SK-N-SH (cell line): ENCODE data around the gene CDKN2D. TPM values are rescaled to one million over a fixed set of nuclear protein-coding genes. Genes with fewer than 3 reads are reported as not detected.

ENCODE experiments used
- CTCF ChIA-PET: fragments of 300-600, 350-600 bp; formaldehyde crosslinking; extraction: SDS; loops from one replicate; lab custom pipeline; 2021; lab: Yijun Ruan, JAX
- POLR2A ChIA-PET: fragments of 350-600 bp; sonication (Branson Sonifier 250); formaldehyde crosslinking; extraction: SDS; loops from one replicate; lab custom pipeline; 2020; ENCODE audit warnings: antibody characterized with exemption, inconsistent platforms; lab: Yijun Ruan, JAX
- DNase-seq: peaks from one replicate; pipeline ENCODE4 v3.0.0; 2012
- H2AFZ ChIP-seq: fragments of 200-600 bp; sonication (generic); 2 replicates; pipeline ENCODE4 v1.8.1; 2016; ENCODE audit warnings: antibody characterized with exemption, mild to moderate bottlenecking, low read depth
- H3F3A ChIP-seq: fragments of 200-600 bp; sonication (generic); replicated peaks from 2 replicates; pipeline ENCODE3; 2016; ENCODE audit warnings: antibody characterized with exemption, mild to moderate bottlenecking; ENCODE audit not compliant: insufficient read depth
- H3K27ac ChIP-seq, 2 experiments: fragments of 200-500 bp in 1 of 2; fragments of 200-600 bp in 1 of 2; sonication (Bioruptor generic) in 1 of 2; sonication (generic), shearing (Covaris generic) in 1 of 2; 2 replicates each; pipeline versions ENCODE4 v1.5.1 to v1.6.1; 2014 to 2016; ENCODE audit warnings: low read depth in 2 of 2, inconsistent platforms in 1 of 2, low read length in 1 of 2, mild to moderate bottlenecking in 1 of 2, mixed read lengths in 1 of 2
- H3K27me3 ChIP-seq: fragments of 200-600 bp; sonication (generic), shearing (Covaris generic); 2 replicates; pipeline ENCODE4 v1.6.1; 2016; ENCODE audit warnings: mixed run types; ENCODE audit not compliant: insufficient read depth
- H3K36me3 ChIP-seq, 2 experiments: fragments of 200-500 bp in 1 of 2; fragments of 200-600 bp in 1 of 2; sonication (Bioruptor generic) in 1 of 2; sonication (generic) in 1 of 2; replicated peaks in 1 of 2; 2 replicates each; pipeline versions ENCODE3 to v1.5.1; 2014 to 2016; ENCODE audit warnings: low read length in 1 of 2, mild to moderate bottlenecking in 1 of 2; ENCODE audit not compliant: insufficient read depth in 2 of 2, control insufficient read depth in 1 of 2
- H3K4me1 ChIP-seq, 2 experiments: fragments of 200-500 bp in 1 of 2; fragments of 200-600 bp in 1 of 2; sonication (Bioruptor generic) in 1 of 2; sonication (generic), shearing (Covaris generic) in 1 of 2; 2 replicates each; pipeline versions ENCODE4 v1.5.1 to v1.6.1; 2014 to 2016; ENCODE audit warnings: low read depth in 1 of 2, low read length in 1 of 2, mixed run types in 1 of 2; ENCODE audit not compliant: insufficient read depth in 2 of 2, control insufficient read depth in 1 of 2
- H3K4me2 ChIP-seq: fragments of 200-600 bp; sonication (generic), shearing (Covaris generic); 2 replicates; pipeline ENCODE4 v1.6.1; 2017; ENCODE audit warnings: mixed run types
- H3K4me3 ChIP-seq, 2 experiments: fragments of 200-500 bp in 1 of 2; fragments of 200-600 bp in 1 of 2; sonication (Bioruptor generic) in 1 of 2; sonication (generic), shearing (Covaris generic) in 1 of 2; 2 replicates each; pipeline versions ENCODE4 v1.5.1 to v1.8.1; 2014 to 2016; ENCODE audit warnings: low read depth in 2 of 2, inconsistent platforms in 1 of 2, low read length in 1 of 2, mild to moderate bottlenecking in 1 of 2, mixed read lengths in 1 of 2, moderate library complexity in 1 of 2
- H3K79me2 ChIP-seq: fragments of 200-600 bp; sonication (generic); 2 replicates; pipeline ENCODE4 v1.8.1; 2017; ENCODE audit warnings: mild to moderate bottlenecking; ENCODE audit not compliant: insufficient read depth
- H3K9ac ChIP-seq: fragments of 200-600 bp; sonication (generic); 2 replicates; pipeline ENCODE4 v1.6.1; 2017; ENCODE audit warnings: mixed run types
- H3K9me2 ChIP-seq: fragments of 200-600 bp; sonication (generic); 2 replicates; pipeline ENCODE4 v1.6.1; 2017; ENCODE audit warnings: mixed run types
- H3K9me3 ChIP-seq: fragments of 200-600 bp; sonication (generic); 2 replicates; pipeline ENCODE4 v1.6.1; 2017; ENCODE audit warnings: mixed run types, mild to moderate bottlenecking, moderate library complexity
- H4K20me1 ChIP-seq: fragments of 200-600 bp; sonication (generic); 2 replicates; pipeline ENCODE4 v1.6.1; 2017; ENCODE audit warnings: mild to moderate bottlenecking, mixed run types; ENCODE audit not compliant: insufficient read depth
- ELF1 ChIP-seq: IDR thresholded peaks from 2 replicates; pipeline ENCODE4 v1.4.0; 2012
- EZH2phosphoT487 ChIP-seq: fragments of 200-600 bp; sonication (generic); IDR thresholded peaks from 2 replicates; pipeline ENCODE4 v1.6.1; 2017; ENCODE audit warnings: low read depth, mixed run types, mild to moderate bottlenecking, antibody characterized with exemption, moderate library complexity, borderline replicate concordance
- FOSL2 ChIP-seq: IDR thresholded peaks from 2 replicates; pipeline ENCODE4 v1.4.0; 2012; ENCODE audit warnings: low read depth, mild to moderate bottlenecking, moderate library complexity, borderline replicate concordance
- FOXM1 ChIP-seq: IDR thresholded peaks from 2 replicates; pipeline ENCODE4 v1.4.0; 2012; ENCODE audit warnings: low read depth, mild to moderate bottlenecking
- IRF3 ChIP-seq: fragments of 150-350 bp; IDR thresholded peaks from 2 replicates; pipeline ENCODE4 v1.6.1; 2016; ENCODE audit warnings: mild to moderate bottlenecking, low read depth, low read length
- JUND ChIP-seq: IDR thresholded peaks from 2 replicates; pipeline ENCODE4 v1.4.0; 2012
- MXI1 ChIP-seq: IDR thresholded peaks from 2 replicates; pipeline ENCODE4 v1.6.1; 2012; ENCODE audit warnings: mild to moderate bottlenecking, low read depth, low read length, improper control_type of control experiment
- NFIC ChIP-seq: IDR thresholded peaks from 2 replicates; pipeline ENCODE4 v1.4.0; 2012; ENCODE audit warnings: borderline replicate concordance
- PBX3 ChIP-seq: IDR thresholded peaks from 2 replicates; pipeline ENCODE4; 2012
- RAD21 ChIP-seq: IDR thresholded peaks from 2 replicates; pipeline ENCODE4 v1.6.1; 2012; ENCODE audit warnings: mild to moderate bottlenecking, low read length
- RCOR1 ChIP-seq: fragments of 150-350 bp; IDR thresholded peaks from 2 replicates; pipeline ENCODE4 v1.6.1; 2017; ENCODE audit warnings: antibody characterized with exemption, low read length
- RFX5 ChIP-seq: IDR thresholded peaks from 2 replicates; pipeline ENCODE4 v1.6.1; 2012; ENCODE audit warnings: mild to moderate bottlenecking, improper control_type of control experiment, low read length
- RXRA ChIP-seq: IDR thresholded peaks from 2 replicates; pipeline ENCODE4 v1.4.0; 2012; ENCODE audit warnings: low read depth, mild to moderate bottlenecking, borderline replicate concordance
- TAF1 ChIP-seq: IDR thresholded peaks from 2 replicates; pipeline ENCODE4 v1.6.1; 2012; ENCODE audit warnings: low read depth, mild to moderate bottlenecking, low read length, moderate library complexity, borderline replicate concordance
- TCF12 ChIP-seq: IDR thresholded peaks from 2 replicates; pipeline ENCODE4 v1.4.0; 2012
- TEAD4 ChIP-seq: IDR thresholded peaks from 2 replicates; pipeline ENCODE4 v1.4.0; 2012; ENCODE audit warnings: mild to moderate bottlenecking, borderline replicate concordance; ENCODE audit not compliant: insufficient read depth
- USF2 ChIP-seq: fragments of 150-350 bp; IDR thresholded peaks from 2 replicates; pipeline ENCODE4 v1.6.1; 2017; ENCODE audit warnings: antibody characterized with exemption, low read length, low read depth, borderline replicate concordance
- ZBTB33 ChIP-seq: IDR thresholded peaks from 2 replicates; pipeline ENCODE4 v1.4.0; 2012; ENCODE audit warnings: low read depth, borderline replicate concordance
- WGBS: methylation state at CpG from one replicate; pipeline ENCODE4 v1.1.6; 2017; ENCODE audit warnings: low lambda C conversion rate; 5-methylcytosine and 5-hydroxymethylcytosine counted together
- polyA plus RNA-seq, 3 experiments: library from polyadenylated mRNA; depleted of rRNA; stranded (reverse); fragments of >200 nt; gene quantifications; 2 replicates each; pipeline ENCODE4 v1.2.3, GENCODE V29; 2012

The CDKN2D gene
- polyA plus RNA-seq, 1 of the 3 experiments (the other 2 are of a cell fraction): 13.1 TPM

GRCh38 chr19:10557603-10558197 lies 11.1 kb downstream of the CDKN2D start:
- TF ChIP-seq ELF1 (no peak), FOSL2 (no peak), ZBTB33 (no peak), USF2 (no peak), RFX5 (no peak), JUND (no peak), MXI1 (no peak), TCF12 (no peak), EZH2phosphoT487 (no peak), NFIC (no peak), RXRA (no peak)
- TF ChIP-seq, all 33 proteins: peak for 0
- no peaks in the 10 kb centered on the region for H3K27me3 ChIP-seq
- peaks cover 4% of the 10 kb centered on the region for H3F3A ChIP-seq
- H3K27ac ChIP-seq: no peak overlapping the region
- POLR2A ChIA-PET: no interaction called here
- peaks cover 19 to 44% of the 10 kb centered on the region in 2 experiments for H3K36me3 ChIP-seq
- no peak overlapping the region for H2AFZ ChIP-seq
- no peaks in the 10 kb centered on the region for H3K79me2 ChIP-seq
- H3K9ac ChIP-seq: no peak overlapping the region
- H3K4me2 ChIP-seq: no peak overlapping the region
- CTCF ChIA-PET: no interaction called here
- DNase-seq: no peak
- 98% methylated on average over 29 of the region's 33 CpGs for WGBS
- H4K20me1 ChIP-seq: 0 out of 2 replicates have a peak, but pooled peaks cover 3% of the 10 kb centered on the region
- H3K9me3 ChIP-seq: no peaks in the 10 kb centered on the region
- no peaks in the 10 kb centered on the region for H3K4me1 ChIP-seq
- H3K9me2 ChIP-seq: no peaks in the 10 kb centered on the region
- H3K4me3 ChIP-seq: no peak overlapping the region

GRCh38 chr19:10555610-10555973 lies 13.2 kb downstream of the CDKN2D start:
- TF ChIP-seq TAF1 (no peak), TCF12 (no peak), TEAD4 (no peak), MXI1 (no peak), RCOR1 (no peak), FOXM1 (no peak), RAD21 (no peak), PBX3 (no peak), IRF3 (no peak)
- TF ChIP-seq, all 33 proteins: peak for 0

More at GRCh38 chr19:10555610-10555973, 13.2 kb downstream of the CDKN2D start:
- Histone ChIP-seq H3K4me2 (no peak overlapping the region), H3K4me3 (no peak overlapping the region), H3F3A (peaks cover 5% of the 10 kb centered on the region), H3K4me1 (no peaks in the 10 kb centered on the region), H3K9me2 (no peaks in the 10 kb centered on the region), H3K36me3 (peaks cover 36 to 47% of the 10 kb centered on the region in 2 experiments), H3K27ac (no peak overlapping the region), H3K79me2 (no peaks in the 10 kb centered on the region), H3K27me3 (no peaks in the 10 kb centered on the region), H3K9ac (no peak overlapping the region), H4K20me1 (0 out of 2 replicates have a peak, but pooled peaks cover 3% of the 10 kb centered on the region), H3K9me3 (no peaks in the 10 kb centered on the region), H2AFZ (no peak overlapping the region)
- ChIA-PET POLR2A (no interaction called here), CTCF (interaction anchor here (1.0 to 2.0 kb wide), 5 partner anchors 9 to 142 kb away, joined by 3 to 6 read pairs (median 3); no protein-coding TSS in a partner anchor)
- 92% methylated on average over 4 of the region's 7 CpGs for WGBS
- no peak for DNase-seq
